Skeletal muscle satellite cell (primary cell): Measurements from ENCODE around the gene FAM184A. TPM values are rescaled to one million over a fixed set of nuclear protein-coding genes. Genes with fewer than 3 reads are reported as not detected.

Experiments
- H3K27me3 ChIP-seq: 2 replicates; pipeline ENCODE4 v1.7.0; 2013; ENCODE audit warnings: low read length; ENCODE audit not compliant: control insufficient read depth, insufficient read depth
- H3K36me3 ChIP-seq: 2 replicates; pipeline ENCODE4 v1.7.0; 2013; ENCODE audit warnings: mild to moderate bottlenecking, control low read depth, low read length; ENCODE audit not compliant: insufficient read depth
- H3K4me1 ChIP-seq: 2 replicates; pipeline ENCODE4 v1.7.0; 2013; ENCODE audit warnings: low read length; ENCODE audit not compliant: control insufficient read depth, insufficient read depth
- H3K4me2 ChIP-seq: 2 replicates; pipeline ENCODE4 v1.7.0; 2013; ENCODE audit warnings: mild to moderate bottlenecking, low read length
- H3K4me3 ChIP-seq: 2 replicates; pipeline ENCODE4 v1.7.0; 2013; ENCODE audit warnings: low read length
- H3K9ac ChIP-seq: 2 replicates; pipeline ENCODE4 v1.7.0; 2013; ENCODE audit warnings: mild to moderate bottlenecking, low read depth, low read length, moderate library complexity
- H3K9me3 ChIP-seq: replicated peaks from 2 replicates; pipeline ENCODE4 v1.7.0; 2013; ENCODE audit warnings: mild to moderate bottlenecking, control low read depth, low read length
- small RNA-seq: library from RNA; depleted of rRNA; stranded (forward); fragments of <200 nt; gene quantifications from one replicate; pipeline ENCODE3, GENCODE V24; 2012

Gene FAM184A

DNA sequence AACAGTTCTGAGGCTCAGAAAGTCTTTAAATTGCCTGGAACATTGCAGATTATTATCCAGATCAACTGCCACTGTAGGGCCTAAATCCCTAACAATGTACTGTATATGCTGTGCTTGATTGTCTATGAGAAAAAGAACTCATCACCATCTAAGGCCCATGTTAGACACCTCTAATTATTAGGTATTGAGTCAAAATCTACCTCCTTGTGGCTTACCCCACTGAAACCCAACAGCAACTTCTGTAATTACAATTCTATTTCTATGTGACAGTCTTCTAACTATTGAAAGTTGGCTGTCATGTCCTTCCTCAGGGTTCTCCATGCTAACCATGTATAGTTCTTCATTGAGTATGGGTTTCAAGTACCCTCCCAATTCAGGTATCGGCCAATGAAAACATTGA is 157.4 kb downstream of the FAM184A start:
- peaks cover 42% of the 10 kb centered on the region for H3K36me3 ChIP-seq
- H3K27me3 ChIP-seq, result no peaks in the 10 kb centered on the region
- no peaks in the 10 kb centered on the region for H3K9me3 ChIP-seq
- H3K4me2 ChIP-seq, result no peak overlapping the region
- no peaks in the 10 kb centered on the region for H3K4me1 ChIP-seq
- H3K9ac ChIP-seq, result no peak overlapping the region
- no peak overlapping the region for H3K4me3 ChIP-seq

DNA sequence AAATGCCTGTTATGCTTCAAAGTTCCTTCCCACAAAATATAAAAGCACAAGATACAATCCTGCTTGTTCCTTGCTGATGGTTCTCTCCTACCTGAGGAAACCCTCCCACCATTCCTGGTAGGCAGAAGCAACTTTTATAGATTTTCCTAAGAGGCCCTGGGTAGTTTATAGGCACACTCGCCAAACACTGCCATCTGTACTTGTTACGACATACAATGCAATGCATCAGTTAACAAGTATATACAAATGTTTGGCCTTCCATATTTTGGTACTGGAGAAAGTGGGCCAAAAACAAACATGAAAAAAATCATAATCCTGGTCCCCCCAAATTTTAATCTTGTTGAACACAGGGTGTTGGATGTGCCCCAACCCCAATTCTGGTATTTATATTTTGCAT is 160.1 kb downstream of the FAM184A start:
- H3K4me1 ChIP-seq, result no peaks in the 10 kb centered on the region
- H3K9ac ChIP-seq, result no peak overlapping the region
- H3K9me3 ChIP-seq, result no peaks in the 10 kb centered on the region
- H3K36me3 ChIP-seq, result peaks cover 56% of the 10 kb centered on the region
- H3K4me2 ChIP-seq, result no peak overlapping the region
- H3K4me3 ChIP-seq, result no peak overlapping the region
- H3K27me3 ChIP-seq, result no peaks in the 10 kb centered on the region

DNA sequence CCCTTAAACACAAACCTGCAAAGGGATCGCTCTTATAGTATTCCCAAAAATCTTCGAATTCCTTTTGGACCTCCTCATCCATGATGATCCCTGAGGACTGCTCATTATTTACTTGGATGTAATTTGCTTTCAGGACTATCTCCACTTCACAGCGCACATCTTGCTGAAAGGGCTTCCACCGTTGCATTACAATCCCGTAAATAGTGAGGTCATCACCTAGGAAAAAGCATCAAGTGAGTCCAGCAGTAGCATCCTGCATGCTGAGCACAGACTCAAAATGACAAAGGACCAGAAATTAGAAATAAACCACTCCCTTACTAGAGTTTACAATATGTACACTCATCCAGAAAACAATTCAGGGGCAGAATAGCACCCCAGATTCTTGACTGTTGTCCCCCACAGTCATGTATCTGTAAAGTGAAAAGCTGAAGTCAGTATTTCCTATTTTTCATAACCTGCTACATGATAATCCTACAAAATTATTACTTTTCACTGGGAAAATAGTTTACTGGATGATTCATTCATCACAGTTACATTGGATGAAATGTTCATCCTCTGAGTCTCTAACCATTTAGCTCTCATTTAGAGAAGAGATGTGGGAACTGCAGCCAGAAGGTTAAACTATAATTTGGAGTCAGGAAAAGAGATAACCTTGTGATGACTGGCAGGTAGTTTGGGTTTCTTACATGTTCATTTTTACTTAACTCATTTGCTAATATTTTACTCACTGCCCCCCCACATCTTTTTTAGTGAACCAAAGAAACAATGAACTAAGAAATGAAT is 160.7 kb downstream of the FAM184A start:
- no peak overlapping the region for H3K4me2 ChIP-seq
- H3K9ac ChIP-seq, result no peak overlapping the region
- H3K27me3 ChIP-seq, result no peaks in the 10 kb centered on the region
- no peaks in the 10 kb centered on the region for H3K4me1 ChIP-seq
- H3K4me3 ChIP-seq, result no peak overlapping the region
- no peaks in the 10 kb centered on the region for H3K9me3 ChIP-seq
- peaks cover 62% of the 10 kb centered on the region for H3K36me3 ChIP-seq

DNA sequence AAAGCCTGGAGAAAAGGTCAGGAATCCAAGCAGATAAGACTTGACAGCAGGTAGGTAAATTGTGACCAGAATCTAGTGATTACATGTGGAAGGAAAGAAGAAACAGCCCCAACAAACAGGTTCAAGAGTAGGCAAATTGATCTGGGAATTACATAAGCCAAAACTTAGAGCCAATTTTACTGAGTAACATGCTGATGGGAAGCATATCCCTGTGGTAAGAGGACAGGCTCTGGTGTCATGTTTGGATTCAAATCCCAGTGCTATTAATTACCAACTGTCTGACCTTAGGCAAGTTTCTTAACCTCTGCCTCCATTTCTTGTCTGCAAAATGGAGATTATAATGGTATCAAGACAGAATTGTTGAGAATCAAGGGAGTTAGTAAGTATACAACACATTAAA is 163.9 kb downstream of the FAM184A start:
- H3K36me3 ChIP-seq, result peaks cover 56% of the 10 kb centered on the region
- H3K4me1 ChIP-seq, result no peaks in the 10 kb centered on the region
- H3K9me3 ChIP-seq, result no peaks in the 10 kb centered on the region
- H3K27me3 ChIP-seq, result no peaks in the 10 kb centered on the region
- no peak overlapping the region for H3K4me3 ChIP-seq
- no peak overlapping the region for H3K9ac ChIP-seq
- no peak overlapping the region for H3K4me2 ChIP-seq

DNA sequence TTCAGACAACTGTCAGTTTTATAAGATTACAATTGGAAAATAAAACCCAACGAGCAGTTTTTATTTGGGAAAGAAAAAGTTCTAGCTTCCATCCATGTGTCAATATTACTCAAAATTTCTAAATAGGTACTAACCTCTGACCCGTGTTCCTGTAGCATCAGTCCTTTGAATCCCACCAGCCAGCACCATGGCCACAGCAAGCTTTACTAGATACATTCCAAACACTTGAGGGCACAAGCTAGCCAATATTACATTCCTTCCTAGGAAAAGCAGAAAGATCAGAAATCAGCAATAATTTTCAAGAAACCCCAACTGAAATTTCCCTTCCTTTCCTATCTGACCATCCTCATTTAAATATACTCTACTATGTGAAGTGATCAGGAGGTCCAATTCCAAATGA is 165.3 kb downstream of the FAM184A start:
- Histone ChIP-seq H3K4me1 (no peaks in the 10 kb centered on the region), H3K36me3 (peaks cover 65% of the 10 kb centered on the region), H3K27me3 (no peaks in the 10 kb centered on the region), H3K9me3 (no peaks in the 10 kb centered on the region), H3K9ac (no peak overlapping the region), H3K4me2 (no peak overlapping the region), H3K4me3 (no peak overlapping the region)

DNA sequence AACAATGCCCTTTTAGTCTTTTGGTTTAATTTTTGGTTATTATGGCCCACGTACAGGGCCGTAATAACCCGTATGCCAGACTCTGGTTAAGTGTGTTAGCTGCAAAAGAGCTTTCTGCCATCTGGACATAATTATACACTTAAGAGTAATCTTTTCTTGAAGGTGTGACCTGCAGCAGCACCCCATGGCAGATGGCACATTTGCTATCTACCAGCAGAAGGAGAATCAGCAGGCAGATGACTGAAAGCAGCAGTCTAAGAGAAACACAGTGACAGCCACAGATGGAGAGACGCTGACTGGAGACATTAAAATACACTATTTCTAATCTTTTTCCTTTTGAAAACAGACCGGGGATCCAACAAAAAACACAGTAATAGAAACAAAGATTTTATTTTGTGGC is 165.8 kb downstream of the FAM184A start:
- Histone ChIP-seq H3K9ac (no peak overlapping the region), H3K4me1 (no peaks in the 10 kb centered on the region), H3K27me3 (no peaks in the 10 kb centered on the region), H3K4me3 (no peak overlapping the region), H3K9me3 (no peaks in the 10 kb centered on the region), H3K4me2 (no peak overlapping the region), H3K36me3 (peaks cover 69% of the 10 kb centered on the region)

Small RNAs within 50 kb of the gene (small RNA-seq; reads per million reads assigned to genes)
- gene MIR548B (not detected), gene RF00019 (not detected)
